WTC11 (cell line): Measurements from ENCODE around the gene BBS9. TPM values are rescaled to one million over a fixed set of nuclear protein-coding genes. Genes with fewer than 3 reads are reported as not detected.

Source experiments
- ATAC-seq: fragments of 200-7000 bp; cut with Tn5 transposase; 2 replicates; pipeline ENCODE4 v1.10.0; 2021; ENCODE audit warnings: mild to moderate bottlenecking, moderate library complexity
- CTCF ChIA-PET: fragments of 300-600 bp; sonication (Branson Sonifier 250); formaldehyde crosslinking; loops from one replicate; lab custom pipeline; 2021; ENCODE audit warnings: antibody characterized with exemption; lab: Charles Lee
- POLR2A ChIA-PET: fragments of 350-600 bp; sonication (Branson Sonifier 250); formaldehyde crosslinking; loops from one replicate; lab custom pipeline; 2021; ENCODE audit warnings: antibody characterized with exemption; lab: Charles Lee
- DNase-seq: peaks from one replicate; pipeline ENCODE4 v3.0.0; 2021; ENCODE audit warnings: low spot score
- H3K27ac Mint-ChIP-seq: 2 replicates; pipeline ENCODE4 v1.8.0; 2021; ENCODE audit warnings: mixed read lengths
- H3K27me3 Mint-ChIP-seq: 2 replicates; pipeline ENCODE4 v1.8.0; 2021; ENCODE audit warnings: low read depth, mild to moderate bottlenecking, moderate library complexity, mixed read lengths
- H3K36me3 Mint-ChIP-seq: 2 replicates; pipeline ENCODE4 v1.8.0; 2021; ENCODE audit warnings: mixed read lengths
- H3K4me1 Mint-ChIP-seq: 2 replicates; pipeline ENCODE4 v1.8.0; 2022; ENCODE audit warnings: mixed read lengths
- H3K4me3 Mint-ChIP-seq: 2 replicates; pipeline ENCODE4 v1.8.0; 2021; ENCODE audit warnings: mild to moderate bottlenecking, moderate library complexity, mixed read lengths
- H3K9me3 Mint-ChIP-seq: 2 replicates; pipeline ENCODE4 v1.8.0; 2021; ENCODE audit warnings: mixed read lengths
- AR ChIP-seq: fragments of 250-450 bp; sonication (Bioruptor Pico); IDR thresholded peaks from 2 replicates; pipeline ENCODE4 v1.9.0; 2021; ENCODE audit warnings: mild to moderate bottlenecking
- ARID4B ChIP-seq: sonication (generic); formaldehyde crosslinking; IDR thresholded peaks from 2 replicates; pipeline ENCODE4 v1.8.0; 2023; ENCODE audit warnings: missing genetic modification reagents, mild to moderate bottlenecking, borderline replicate concordance
- FOXK1 ChIP-seq: sonication (generic); formaldehyde crosslinking; IDR thresholded peaks from 2 replicates; pipeline ENCODE4 v1.8.0; 2022; ENCODE audit warnings: mild to moderate bottlenecking, moderate library complexity, missing genetic modification reagents
- KAT7 ChIP-seq: sonication (generic); formaldehyde crosslinking; IDR thresholded peaks from 2 replicates; pipeline ENCODE4 v1.8.1; 2023; ENCODE audit warnings: missing genetic modification reagents, mild to moderate bottlenecking, borderline replicate concordance
- PRDM15 ChIP-seq: sonication (generic); formaldehyde crosslinking; IDR thresholded peaks from 2 replicates; pipeline ENCODE4 v1.8.0; 2022; ENCODE audit warnings: missing genetic modification reagents
- RORB ChIP-seq: fragments of 250-450 bp; sonication (Bioruptor Pico); IDR thresholded peaks from 2 replicates; pipeline ENCODE4 v1.9.0; 2021; ENCODE audit warnings: mild to moderate bottlenecking
- SMAD3 ChIP-seq: sonication (generic); formaldehyde crosslinking; IDR thresholded peaks from 2 replicates; pipeline ENCODE4 v1.8.0; 2022; ENCODE audit warnings: missing genetic modification reagents, mild to moderate bottlenecking, borderline replicate concordance
- SMAD4 ChIP-seq: sonication (generic); formaldehyde crosslinking; IDR thresholded peaks from 2 replicates; pipeline ENCODE4 v1.8.0; 2022; ENCODE audit warnings: mild to moderate bottlenecking, missing genetic modification reagents
- SP1 ChIP-seq: sonication (generic); formaldehyde crosslinking; conservative IDR thresholded peaks from 2 replicates; pipeline ENCODE4 v1.8.1; 2022; ENCODE audit warnings: missing genetic modification reagents
- TP53 ChIP-seq: sonication (generic); formaldehyde crosslinking; IDR thresholded peaks from 2 replicates; pipeline ENCODE4 v1.8.1; 2023; ENCODE audit warnings: mild to moderate bottlenecking, missing genetic modification reagents
- USF2 ChIP-seq: sonication (generic); formaldehyde crosslinking; IDR thresholded peaks from 2 replicates; pipeline ENCODE4 v1.8.1; 2023; ENCODE audit warnings: mild to moderate bottlenecking, missing genetic modification reagents, moderate library complexity
- ZNF263 ChIP-seq: sonication (generic); formaldehyde crosslinking; IDR thresholded peaks from 2 replicates; pipeline ENCODE4 v1.8.1; 2022; ENCODE audit warnings: low read depth, mild to moderate bottlenecking, moderate library complexity, missing genetic modification reagents
- total RNA-seq: library from RNA; stranded (reverse); gene quantifications from 3 replicates; pipeline ENCODE4 v1.2.3, GENCODE V29; 2021
- TF ChIP-seq, protein P1 (sequence below): sonication (generic); formaldehyde crosslinking; IDR thresholded peaks from 2 replicates; pipeline ENCODE4 v1.8.0; 2022; ENCODE audit warnings: mild to moderate bottlenecking, missing genetic modification reagents
- TF ChIP-seq, protein P2 (sequence below): sonication (generic); formaldehyde crosslinking; IDR thresholded peaks from 2 replicates; pipeline ENCODE4 v1.8.0; 2022; ENCODE audit warnings: mild to moderate bottlenecking, missing genetic modification reagents
- TF ChIP-seq, protein P3 (sequence below): sonication (generic); formaldehyde crosslinking; IDR thresholded peaks from 2 replicates; pipeline ENCODE4 v1.8.1; 2023; ENCODE audit warnings: mild to moderate bottlenecking, missing genetic modification reagents

BBS9 gene
- total RNA-seq, 1 experiment from 2014 or later: 56.6 TPM

DNA sequence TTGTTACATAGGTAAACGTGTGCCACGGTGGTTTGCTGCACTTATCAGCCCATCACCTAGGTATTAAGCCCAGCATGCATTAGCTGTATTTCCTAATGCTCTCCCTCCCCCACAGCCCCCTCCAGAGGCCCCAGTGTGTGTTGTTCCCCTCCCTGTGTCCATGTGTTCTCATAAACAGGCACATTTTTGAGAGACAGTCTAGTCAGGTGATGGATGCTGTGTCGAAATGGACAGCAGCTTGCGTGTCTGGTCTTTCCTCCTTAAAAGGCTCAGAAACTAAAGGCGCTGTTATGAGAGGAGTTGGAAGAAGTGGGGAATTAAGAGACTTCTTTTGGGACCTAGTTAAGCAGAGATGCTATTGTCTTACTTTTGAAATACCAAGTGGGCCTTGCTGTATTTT lies 296.0 kb downstream of the BBS9 start (continued):
- no peak for TF ChIP-seq PRDM15
- TF ChIP-seq RORB: no peak
- TF ChIP-seq AR (CRISPR knock-in tag): no peak
- no peak for TF ChIP-seq SMAD4 (CRISPR knock-in tag)
- no peak for TF ChIP-seq TP53 (CRISPR knock-in tag)
- TF ChIP-seq USF2 (CRISPR knock-in tag): no peak
- TF ChIP-seq SMAD3: no peak

DNA sequence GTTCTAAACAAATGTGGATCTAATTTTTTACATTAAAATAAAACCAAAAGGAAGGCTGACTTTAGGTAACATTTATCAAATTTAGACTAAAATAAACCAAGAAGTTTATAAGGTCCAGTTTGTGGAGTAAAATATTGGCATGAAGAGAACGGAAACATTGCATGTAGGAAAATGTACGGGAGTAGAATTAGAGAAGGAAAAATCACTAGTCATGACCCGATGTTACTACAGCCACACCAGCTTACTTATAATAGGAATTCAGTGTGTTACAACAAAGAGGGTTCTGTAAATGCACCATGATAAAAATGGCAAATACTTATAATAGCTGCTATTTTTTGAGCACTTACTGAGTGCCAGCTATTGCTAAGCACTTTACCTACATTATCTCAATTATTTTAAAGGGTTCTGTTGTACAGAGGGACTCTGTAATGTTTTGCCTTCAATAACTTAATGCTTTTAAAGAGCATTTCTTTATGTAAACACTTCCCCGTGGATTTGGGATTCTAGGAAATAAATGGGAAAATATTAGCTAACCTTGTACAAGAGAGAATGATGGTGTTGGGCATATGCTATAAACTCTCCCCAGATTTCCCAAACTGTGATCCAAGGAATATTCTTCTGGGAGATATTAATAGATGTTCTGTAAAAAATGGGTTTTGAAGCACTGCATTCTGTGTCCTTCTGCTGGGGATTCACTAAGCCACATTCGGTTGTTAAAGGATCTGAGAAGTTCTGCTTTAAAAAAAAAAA lies 296.7 kb downstream of the BBS9 start:
- no peak overlapping the region for H3K27ac Mint-ChIP-seq
- H3K27me3 Mint-ChIP-seq: no peaks in the 10 kb centered on the region
- ChIA-PET POLR2A (no interaction called here), CTCF (interaction anchor here (2.6 kb wide), 1 partner anchor 33 kb away, joined by 8 read pairs; no protein-coding TSS in a partner anchor)
- DNase-seq (no peak), ATAC-seq (no peak)
- TF ChIP-seq ARID4B (no peak), ZNF263 (CRISPR knock-in tag) (no peak), FOXK1 (no peak), SP1 (no peak), KAT7 (no peak), AR (CRISPR knock-in tag) (no peak)
- TF ChIP-seq, protein P1, sequence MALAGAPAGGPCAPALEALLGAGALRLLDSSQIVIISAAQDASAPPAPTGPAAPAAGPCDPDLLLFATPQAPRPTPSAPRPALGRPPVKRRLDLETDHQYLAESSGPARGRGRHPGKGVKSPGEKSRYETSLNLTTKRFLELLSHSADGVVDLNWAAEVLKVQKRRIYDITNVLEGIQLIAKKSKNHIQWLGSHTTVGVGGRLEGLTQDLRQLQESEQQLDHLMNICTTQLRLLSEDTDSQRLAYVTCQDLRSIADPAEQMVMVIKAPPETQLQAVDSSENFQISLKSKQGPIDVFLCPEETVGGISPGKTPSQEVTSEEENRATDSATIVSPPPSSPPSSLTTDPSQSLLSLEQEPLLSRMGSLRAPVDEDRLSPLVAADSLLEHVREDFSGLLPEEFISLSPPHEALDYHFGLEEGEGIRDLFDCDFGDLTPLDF (CRISPR knock-in tag): no peak
- TF ChIP-seq, protein P2, sequence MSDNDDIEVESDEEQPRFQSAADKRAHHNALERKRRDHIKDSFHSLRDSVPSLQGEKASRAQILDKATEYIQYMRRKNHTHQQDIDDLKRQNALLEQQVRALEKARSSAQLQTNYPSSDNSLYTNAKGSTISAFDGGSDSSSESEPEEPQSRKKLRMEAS: no peak
- TF ChIP-seq, protein P3, sequence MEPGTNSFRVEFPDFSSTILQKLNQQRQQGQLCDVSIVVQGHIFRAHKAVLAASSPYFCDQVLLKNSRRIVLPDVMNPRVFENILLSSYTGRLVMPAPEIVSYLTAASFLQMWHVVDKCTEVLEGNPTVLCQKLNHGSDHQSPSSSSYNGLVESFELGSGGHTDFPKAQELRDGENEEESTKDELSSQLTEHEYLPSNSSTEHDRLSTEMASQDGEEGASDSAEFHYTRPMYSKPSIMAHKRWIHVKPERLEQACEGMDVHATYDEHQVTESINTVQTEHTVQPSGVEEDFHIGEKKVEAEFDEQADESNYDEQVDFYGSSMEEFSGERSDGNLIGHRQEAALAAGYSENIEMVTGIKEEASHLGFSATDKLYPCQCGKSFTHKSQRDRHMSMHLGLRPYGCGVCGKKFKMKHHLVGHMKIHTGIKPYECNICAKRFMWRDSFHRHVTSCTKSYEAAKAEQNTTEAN (CRISPR knock-in tag): no peak
- no peaks in the 10 kb centered on the region for H3K9me3 Mint-ChIP-seq
- H3K4me3 Mint-ChIP-seq: no peak overlapping the region
- peaks cover 9% of the 10 kb centered on the region for H3K4me1 Mint-ChIP-seq
- no peaks in the 10 kb centered on the region for H3K36me3 Mint-ChIP-seq
